ENCODE data around the gene EYA2.
A peak's percentile ranks its signal among the peaks of the same experiment; 100 is the strongest.
"Not testable (repeated sequence)": the region's sequence is repeated elsewhere in the genome, so short reads cannot be mapped to it uniquely, and the experiment has no call there.

EYA2 gene

DNA sequence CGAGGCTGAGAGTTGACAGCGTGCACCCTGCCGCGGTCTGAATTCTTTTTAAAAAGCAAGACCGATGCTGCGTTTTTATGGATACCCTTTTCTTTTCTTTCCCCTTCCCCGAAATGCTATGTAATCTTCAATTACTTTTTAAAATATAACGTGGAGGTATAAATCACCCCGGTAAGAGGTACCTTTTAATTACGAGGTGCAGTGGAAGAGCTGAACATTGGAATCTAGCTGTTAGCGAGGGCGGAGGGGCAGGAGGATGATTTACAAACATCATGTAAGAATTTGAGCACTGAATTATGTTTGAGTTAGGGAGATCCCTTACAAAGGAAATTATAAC is 1.2 kb downstream of the EYA2 start:
- no peak for DNase-seq

DNA sequence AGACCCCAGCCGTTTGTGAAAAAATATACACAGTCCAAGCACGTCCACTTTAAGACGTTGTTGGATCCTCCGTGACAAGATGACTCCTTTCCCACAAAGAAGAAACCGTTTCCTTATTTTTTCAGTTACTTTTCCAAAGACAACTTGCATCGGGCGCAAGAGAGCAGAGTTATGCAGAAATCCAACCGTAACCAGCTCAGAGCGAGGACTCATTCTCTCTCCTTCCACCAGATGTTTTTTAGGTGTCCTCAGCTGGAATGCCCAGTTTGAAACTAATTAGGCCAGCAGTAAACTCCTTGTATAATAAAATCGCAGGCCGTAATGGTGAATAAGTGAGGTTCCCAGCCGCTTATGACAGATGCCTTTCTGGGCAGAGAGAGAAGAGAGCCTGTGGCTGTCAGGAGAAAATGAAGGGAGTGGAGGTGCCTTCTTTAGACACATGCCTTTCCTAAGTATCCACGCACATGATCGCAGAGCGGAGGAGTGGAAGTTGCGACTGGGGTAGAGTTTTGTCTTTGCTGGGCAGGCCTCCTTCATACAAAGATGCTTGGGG is 2.8 kb downstream of the EYA2 start:
- no peak for DNase-seq

DNA sequence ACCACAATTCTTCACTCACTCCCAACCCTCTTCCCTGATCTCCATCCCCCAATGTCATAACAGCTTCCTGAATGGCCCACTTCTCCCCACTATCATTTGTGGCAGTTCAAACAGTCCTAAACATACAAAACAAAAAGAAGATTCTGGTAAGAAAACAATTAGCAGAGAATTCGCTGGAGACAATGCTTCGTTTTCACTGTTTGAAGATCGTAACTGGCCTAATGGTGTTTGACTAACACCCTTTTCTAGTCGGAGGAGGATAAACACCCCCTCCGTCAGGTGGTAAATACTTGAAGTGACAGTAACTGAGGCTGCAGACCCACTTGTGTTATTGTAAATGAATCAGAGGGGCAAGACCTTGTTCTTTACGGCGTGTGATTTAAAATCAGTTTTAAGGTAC is 3.8 kb downstream of the EYA2 start:
- no peak for DNase-seq

DNA sequence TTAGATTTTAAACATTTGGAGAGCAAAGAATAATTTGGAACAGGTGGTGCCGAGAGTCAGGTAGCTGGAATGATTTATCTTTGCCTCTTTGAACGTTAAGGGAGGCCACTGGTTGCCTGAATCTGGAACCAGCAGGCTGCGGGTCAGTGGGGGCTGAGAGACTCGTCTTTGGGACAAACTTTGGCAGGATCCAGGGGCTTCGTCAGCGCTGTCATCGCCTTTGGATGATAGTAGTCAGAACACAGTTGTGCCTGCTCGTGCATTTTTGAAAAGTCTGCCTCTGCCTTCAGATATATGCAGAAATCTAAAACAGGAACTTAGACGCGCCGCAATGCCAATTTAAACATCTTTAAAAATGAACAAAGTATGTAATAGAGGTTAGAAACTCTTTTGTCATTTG is 5.0 kb downstream of the EYA2 start:
- DNase-seq = peak in 1 of 3 donors; percentile 22

DNA sequence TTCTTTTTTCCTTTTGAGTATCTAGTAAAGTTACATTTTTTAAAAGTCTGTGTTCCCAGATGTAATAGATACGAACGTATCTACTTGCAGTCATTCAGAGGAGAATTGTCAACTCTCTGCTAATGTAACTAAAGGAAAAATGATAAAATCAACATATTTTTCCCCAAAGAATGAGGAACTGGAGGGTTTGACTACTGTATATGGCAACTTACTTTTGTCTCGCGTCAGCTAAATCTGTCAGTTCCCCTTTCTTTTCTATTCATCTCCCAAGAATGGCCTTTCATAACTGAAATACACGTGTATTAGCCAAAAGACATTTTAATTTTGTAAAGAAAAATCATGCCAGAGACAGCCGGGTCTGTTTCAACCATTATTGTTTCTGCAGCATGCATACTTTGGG is 5.4 kb downstream of the EYA2 start:
- peak; percentile 43 to 68 (median 67) for DNase-seq

DNA sequence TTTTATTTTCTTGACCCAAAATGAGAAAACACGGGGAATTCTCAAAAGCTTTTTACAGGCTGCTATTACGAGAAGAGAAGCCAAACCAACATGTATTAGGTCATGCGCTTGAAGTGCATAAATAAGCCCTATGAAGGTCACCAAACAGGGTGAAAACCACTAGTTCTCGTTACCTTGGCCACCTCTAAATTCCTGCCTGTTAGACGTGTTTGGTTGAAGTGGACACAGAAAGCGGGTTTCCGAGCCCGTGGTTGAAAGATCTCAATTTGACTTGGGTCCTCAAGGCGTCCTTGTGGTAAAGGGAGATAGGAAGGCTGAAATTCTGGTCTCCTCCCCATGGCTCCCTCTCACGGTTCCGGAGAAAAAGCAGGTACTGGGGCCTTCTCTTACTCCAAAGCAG is 6.2 kb downstream of the EYA2 start:
- DNase-seq = no peak

DNA sequence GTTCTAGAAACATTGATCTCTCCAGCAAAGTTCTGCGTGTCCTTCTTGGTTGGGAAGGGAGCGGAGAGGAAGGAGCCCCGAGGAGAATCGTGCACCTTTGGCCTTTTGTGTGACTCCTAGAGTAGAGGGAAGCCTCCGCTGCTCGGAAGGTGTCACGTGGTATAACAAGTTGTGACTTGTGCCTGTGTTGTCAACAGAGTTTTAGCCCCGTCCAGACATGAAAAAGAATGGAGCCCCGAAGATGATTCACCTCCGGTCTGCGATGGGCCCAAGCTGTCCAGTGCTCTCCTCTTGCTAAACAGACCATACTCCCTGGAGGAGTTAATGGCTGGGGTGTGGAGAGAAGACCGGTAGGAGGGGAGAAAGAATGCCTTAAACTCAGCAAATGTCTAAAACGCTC is 7.0 kb downstream of the EYA2 start:
- no peak for DNase-seq

DNA sequence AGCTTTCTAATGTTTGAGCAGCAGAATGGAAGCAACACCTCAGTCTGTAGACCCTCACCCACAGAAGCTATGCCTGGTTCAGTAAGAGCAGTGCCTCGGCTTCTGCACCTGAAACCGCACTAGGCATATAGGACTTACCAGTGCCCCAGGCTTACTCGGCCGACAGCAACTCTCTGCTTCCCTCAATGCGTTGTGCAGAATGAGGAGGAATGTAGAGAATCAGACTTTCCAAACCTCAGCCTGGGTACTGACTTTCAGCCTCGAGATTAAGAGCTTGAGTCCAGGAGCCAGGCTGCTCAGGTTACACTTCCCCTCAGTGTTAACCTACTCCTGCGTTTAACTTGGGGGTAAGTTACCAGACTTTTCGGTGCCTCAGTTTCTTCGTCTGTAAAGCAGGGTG is 8.6 kb downstream of the EYA2 start:
- DNase-seq = no peak

DNA sequence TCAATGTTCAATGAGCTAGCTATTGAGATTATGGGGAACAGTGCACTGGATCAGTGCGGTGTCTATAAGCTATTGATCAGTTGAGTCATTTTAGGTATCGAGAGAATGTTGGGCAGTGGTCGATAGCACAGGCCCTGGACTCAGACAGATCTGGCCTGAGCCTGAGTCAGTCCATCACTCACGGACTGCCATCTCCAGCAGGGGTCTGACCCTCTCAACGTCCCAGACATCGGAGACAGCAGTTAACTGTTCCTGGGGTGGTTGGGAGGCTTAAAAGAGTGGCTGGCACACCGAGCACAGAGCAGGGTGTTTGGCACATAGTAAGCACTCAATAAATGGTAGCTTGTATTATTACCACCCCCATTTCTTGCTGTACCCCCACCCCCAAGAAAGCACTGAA is 9.3 kb downstream of the EYA2 start:
- no peak for DNase-seq

DNA sequence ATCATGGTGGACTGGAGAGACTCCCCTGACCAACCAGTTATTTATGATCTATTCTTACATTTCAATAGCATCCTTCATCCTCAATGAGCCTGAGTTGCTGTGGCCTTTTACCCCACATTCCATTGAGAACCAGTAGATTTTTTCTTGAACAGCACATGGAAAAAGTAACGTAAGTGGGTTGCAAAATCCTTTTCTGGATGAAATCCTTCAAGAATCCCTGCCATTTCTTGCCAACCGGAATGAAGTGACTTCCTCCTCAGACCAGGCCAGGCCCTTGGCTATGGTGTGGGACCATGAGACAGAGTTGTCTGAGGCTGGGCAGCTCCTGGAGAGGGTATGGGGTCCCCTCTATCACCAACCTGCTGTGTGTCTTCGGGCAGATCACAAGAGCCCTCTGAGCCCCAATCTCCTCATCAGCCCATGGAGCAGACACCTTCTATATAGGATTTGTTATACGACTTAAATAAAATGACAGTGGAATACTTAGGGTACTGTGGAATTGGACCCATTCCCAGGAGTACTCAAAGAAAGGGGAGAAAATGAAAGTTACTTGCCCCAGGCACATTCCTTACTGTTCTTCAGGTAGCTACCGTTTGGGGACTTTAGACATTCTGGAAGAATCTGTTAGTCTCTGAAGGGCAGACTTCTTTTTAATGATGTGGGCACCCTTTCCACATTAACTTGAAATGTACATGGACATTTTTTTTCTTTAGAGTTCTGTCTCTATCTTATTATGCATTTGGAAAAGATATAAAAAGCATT is 10.9 kb downstream of the EYA2 start:
- DNase-seq = no peak

DNA sequence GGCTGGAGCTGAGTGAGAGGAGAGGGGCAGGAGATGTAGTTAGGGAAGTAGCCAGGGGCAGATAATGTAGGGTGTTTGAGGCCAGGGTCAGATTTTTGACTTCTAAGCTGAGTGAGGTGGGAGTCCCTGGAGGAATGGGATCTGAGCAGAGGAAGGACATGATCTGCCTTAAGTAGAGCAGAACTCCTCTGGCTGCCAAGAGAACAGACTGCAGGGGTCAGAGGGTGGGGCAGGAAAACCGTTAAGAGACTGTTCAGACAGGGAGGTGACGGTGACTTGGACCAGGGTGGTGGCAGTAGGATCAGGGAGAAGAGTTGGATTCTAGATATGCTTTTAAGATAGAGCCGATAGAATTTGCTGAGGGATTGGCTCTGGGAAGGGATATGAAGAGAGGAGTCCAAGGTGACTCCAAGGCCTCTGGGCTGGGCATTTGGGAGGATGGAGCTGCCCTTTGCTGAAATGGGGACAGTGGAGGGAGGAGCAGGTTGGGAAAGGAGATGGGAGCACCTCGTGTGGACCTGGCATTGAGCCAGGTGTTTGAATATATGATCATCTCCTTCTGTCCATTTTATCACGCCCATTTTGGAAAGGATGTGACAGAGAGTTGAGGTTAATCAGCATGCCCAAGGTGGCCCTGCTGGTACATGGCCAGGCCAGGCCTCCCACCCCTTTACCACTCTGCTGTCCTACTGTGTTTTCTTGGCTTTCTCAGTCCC is 18.8 kb downstream of the EYA2 start:
- no peak for DNase-seq

DNA sequence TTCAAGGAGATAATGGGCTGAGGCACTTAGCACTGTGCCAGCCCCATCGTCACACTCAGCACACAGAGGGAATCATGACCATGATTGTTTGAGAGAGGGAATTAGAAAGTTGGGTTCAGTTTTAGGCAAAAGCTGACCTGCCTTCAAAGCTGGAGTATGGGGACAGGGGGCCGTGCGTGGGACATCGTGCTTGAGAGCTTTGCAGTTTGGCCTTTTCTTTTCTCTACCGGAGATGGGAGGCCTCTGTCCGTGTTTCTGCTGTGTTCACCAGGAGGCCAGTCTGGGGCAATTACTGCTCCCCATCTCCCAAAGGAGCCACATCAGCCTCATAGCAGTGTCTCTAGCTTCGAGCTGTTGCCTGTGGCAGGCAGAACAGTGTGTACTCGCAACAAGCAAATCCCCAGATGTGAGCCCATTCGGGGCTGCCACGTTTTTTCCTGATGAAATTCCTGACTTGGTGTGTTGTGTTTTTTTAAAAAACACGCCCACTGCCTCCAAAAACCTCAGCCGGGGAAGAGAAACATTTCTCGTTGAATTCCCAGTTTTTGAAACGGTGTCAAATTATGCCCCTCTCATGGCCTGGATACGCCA is 20.2 kb downstream of the EYA2 start:
- DNase-seq = no peak

DNA sequence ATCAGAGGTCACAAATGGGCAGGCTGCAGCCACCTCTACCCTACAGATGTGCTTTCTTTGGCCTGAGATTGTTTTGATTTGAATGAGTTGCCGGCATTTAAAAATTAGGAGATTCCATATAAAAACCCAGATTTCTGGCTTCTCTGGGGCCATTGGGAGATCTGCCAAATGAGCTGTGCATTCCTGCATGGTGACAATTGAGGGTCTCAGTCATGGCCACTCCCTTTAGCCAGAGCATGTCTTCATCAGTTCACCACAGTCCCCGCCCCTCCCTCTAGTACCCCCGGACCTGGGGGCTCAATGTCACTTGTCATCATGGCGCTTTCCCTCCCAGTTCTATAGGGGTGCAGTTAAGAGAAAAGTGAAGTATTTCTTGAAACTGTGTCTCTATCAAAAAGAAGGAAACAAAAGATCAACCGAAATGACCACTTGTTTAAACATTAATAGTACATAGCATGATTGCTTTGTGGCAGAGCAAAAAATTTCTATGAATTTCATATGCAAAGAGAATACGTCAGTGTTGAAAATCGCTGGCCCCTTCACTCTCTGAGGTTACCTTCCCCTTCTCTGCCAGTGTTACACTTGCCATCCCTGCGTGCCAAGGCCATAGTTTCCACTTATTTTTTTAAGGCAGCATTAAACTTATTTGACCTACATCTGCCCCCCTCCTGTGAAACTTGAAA is 21.1 kb downstream of the EYA2 start:
- DNase-seq = no peak

DNA sequence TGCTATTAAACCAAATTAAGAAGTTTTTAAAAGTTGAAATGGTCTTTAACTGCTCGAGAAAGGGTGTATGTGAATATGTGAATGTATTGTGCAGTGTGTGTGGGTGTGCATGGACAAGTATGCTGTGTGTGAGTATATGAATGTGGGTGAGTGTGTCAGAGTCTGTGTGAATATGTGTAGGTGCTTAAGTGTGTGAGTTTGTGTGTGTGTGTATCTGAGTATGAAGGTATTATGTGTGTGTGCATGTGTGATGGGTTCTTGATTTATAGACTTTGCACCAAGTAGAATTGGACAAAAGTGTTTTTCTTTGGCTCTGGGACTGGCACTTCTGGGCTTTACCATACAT is 21.6 kb downstream of the EYA2 start:
- no peak for DNase-seq

DNA sequence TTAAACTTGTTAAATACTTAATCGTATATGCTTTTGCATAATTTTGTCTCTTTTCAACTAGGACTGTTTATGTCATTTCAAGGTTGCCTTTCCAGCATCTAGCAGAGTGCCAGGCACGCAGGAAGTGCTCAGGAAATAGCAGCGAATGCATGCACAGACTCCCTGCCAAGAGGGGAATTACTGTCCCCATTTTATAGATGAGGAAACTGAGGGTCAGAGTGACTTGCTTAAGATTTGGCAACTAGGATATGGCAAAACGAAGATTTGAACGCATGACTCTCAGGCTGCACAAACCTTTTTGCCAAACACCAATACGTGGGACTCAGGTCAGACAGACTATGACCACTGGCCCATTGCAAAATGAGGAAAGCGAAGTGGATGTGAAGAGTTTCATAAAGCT is 22.5 kb downstream of the EYA2 start:
- no peak for DNase-seq

DNA sequence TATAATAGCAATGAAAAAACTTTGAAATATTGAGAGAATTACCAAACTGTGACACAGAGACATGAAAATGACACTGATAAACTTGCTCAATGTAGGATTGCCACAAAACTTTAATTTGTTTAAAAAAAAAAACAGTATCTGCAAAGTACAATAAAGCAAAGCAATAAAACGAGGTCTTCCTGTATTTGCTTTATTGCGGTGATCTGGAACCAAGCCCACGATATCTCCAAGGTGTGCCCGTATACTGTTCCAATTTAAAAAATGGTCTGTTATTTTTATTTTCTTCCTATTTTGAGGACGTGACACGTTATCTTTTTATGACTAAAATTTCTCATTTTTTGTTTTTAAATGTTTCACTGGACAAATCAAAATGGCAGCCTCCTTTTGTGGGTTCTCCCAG is 25.5 kb downstream of the EYA2 start:
- DNase-seq = no peak

DNA sequence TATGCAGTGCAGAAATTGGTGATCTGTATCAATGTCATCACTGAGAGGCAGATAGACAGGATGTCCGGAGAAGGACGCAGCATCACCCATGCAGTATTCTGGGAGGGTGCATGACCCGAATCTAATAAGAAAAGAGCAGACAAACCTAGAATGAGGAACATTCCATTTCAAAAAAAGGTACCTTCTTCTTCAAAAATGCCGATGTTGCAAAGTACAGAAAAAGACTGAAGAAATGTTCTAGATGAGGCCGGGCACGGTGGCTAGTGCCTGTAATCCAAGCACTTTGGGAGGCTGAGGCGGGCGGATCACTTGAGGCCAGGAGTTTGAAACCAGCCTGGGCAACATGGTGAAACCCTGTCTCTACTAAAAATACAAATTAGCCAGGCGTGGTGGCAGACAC is 28.2 kb downstream of the EYA2 start:
- not testable (repeated sequence) for DNase-seq

DNA sequence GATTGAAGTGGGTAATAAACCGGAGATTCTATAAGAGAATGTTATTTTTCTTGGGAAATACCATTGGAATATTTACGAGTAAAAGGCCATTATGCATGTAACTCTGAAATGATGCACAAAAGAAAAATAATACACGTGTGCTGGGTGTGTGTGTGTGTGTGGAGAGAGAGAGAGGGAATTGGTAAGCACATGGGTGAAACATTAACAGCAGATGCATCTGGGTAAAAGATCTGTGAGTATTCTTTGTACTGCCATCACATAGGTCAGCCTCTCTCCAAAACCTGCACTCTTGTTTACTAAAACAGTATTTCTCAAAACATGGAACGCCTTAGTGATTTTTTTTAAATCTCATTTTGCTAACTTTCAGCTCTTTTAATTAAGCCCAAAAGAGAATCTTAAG is 28.9 kb downstream of the EYA2 start:
- no peak for DNase-seq

DNA sequence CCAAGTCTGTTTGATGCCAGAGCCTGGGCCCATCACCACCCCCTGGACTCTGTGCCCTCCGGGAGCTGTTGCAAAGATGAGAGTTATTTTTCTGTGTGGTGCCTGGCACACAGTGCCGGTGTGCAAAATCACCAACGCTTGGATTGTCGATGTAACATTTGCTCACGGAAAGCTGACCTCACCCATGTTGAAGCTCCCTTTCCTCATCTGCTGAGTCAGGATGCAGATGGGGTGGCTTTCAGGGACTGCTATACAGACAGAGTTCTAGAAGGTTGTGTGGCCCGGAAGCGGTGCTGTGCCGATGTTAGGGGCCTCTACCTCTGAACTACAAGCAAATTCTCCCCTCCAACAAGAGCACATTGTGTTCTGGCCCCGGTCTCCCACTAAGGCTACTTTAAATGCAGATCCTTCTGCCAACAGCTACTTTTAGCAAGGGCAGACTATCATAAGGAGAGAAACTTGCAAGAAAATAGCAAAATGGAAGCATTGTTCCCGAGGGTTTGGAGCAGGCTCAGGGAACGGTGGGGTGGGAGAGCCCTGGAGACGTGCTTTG is 34.0 kb downstream of the EYA2 start:
- DNase-seq = no peak

DNA sequence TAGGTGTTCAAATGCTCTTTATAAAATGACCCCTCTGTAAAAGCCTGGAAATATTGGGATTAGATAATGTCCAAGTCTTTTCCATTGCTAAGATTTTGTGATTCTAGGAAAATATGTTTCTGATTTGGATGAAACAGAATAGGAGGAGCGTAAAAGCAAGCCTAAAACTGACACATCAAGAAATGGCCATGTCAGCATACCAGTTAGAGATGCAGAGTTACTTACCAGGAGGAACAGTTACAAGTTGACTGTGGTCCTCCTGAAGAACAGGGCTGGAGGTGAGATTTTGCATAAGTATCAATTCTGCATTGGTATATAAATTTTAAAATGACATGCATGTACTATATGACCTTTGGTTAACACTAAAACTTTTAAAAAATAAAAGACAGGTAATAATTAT is 35.3 kb downstream of the EYA2 start:
- DNase-seq = no peak

DNA sequence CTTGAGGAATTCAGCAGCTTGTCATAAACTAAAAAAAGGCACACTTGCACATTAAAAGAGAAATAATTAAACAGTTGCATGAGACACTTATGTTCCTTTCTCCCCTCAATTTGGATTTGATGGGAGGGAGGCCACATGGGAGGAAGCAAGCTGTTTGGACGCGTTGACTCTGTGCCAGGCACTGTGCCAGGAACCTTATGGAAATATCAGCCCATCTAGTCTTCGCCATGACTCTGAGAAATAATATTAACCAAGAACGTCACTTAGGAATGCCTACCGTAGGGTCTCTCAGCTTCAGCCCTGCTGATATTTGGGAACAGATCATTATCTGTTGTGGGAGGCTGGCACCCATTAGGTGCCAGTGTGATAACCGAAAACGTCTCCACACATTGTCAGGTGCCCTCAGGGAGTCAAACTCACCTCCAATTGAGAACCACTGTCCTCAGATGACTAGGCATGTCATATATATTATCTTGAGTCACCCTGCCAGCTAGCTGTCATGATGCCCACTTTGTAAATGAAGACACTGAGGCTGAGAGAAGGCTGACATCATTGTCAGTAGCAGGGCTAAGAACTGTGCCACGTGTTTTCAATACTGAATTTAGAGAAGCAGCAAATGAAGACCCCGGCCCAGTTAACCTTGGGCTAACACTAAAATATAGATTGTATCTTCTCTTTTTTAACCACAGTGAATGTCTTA is 36.1 kb downstream of the EYA2 start:
- no peak for DNase-seq

DNA sequence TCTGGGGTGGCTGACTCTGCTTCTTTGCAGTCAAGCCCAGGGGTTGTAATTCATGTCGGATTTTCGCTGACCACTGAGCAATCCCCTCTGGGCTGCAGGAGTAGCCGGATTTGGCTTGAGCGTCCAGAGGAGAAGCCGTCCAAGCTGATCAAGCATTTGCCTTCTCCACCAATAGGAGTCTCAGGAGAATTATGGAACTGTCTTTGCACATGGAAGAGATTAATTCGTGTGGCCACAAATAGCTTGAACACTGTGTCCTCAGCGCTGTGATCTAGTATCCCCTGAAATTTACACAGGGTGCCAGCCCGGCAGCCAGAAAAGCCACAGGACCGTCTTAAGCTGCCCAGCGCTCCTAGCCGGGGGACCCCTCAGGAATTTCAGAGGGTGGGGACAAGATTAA is 37.1 kb downstream of the EYA2 start:
- DNase-seq = no peak

DNA sequence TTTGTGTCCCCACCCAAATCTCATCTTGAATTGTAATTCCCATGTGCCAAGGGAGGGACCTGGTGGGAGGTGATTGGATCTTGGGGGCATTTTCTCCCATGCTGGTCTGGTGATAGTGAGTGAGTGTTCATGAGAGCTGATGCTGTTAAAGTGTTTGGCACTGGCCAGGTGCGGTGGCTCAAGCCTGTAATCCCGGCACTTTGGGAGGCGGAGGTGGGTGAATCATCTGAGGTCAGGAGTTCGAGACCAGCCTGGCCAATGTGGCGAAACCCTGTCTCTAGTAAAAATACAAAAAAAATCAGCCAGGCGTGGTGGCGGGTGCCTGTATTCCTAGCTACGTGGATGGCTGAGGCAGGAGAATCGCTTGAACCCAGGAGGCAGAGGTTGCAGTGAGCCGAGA is 37.8 kb downstream of the EYA2 start:
- not testable (repeated sequence) for DNase-seq

All from suppressor macrophage treated with lipopolysaccharide for 1 hour (primary cell).